ENCODE measurements around the gene HK3.

The HK3 gene

GRCh38 chr5:176912115-176912514 lies 13.0 kb upstream of the HK3 start:
- no peak for TF ChIP-seq CTCF (IDR thresholded peaks at IDR 0.05)

GRCh38 chr5:176908675-176909368 lies 9.7 kb upstream of the HK3 start:
- TF ChIP-seq CTCF (IDR thresholded peaks at IDR 0.05) = no peak

GRCh38 chr5:176906796-176907195 lies 7.7 kb upstream of the HK3 start:
- TF ChIP-seq CTCF (IDR thresholded peaks at IDR 0.05) = no peak

GRCh38 chr5:176906126-176906525 lies 7.0 kb upstream of the HK3 start:
- no peak for TF ChIP-seq CTCF (IDR thresholded peaks at IDR 0.05)

GRCh38 chr5:176904276-176904675 lies 5.1 kb upstream of the HK3 start:
- no peak for TF ChIP-seq CTCF (IDR thresholded peaks at IDR 0.05)

GRCh38 chr5:176902911-176903664 lies 3.9 kb upstream of the HK3 start:
- TF ChIP-seq CTCF (IDR thresholded peaks at IDR 0.05) = no peak

GRCh38 chr5:176902102-176902814 lies 3.1 kb upstream of the HK3 start:
- no peak for TF ChIP-seq CTCF (IDR thresholded peaks at IDR 0.05)
